SK-N-SH (cell line): ENCODE results near the gene GRB10. TPM values are rescaled to one million over a fixed set of nuclear protein-coding genes. Genes with fewer than 3 reads are reported as not detected.
A peak's percentile ranks its signal among the peaks of the same experiment; 100 is the strongest.

Source experiments
- CTCF ChIA-PET: fragments of 300-600, 350-600 bp; formaldehyde crosslinking; extraction: SDS; loops from one replicate; lab custom pipeline; 2021; lab: Yijun Ruan, JAX
- POLR2A ChIA-PET: fragments of 350-600 bp; sonication (Branson Sonifier 250); formaldehyde crosslinking; extraction: SDS; loops from one replicate; lab custom pipeline; 2020; ENCODE audit warnings: antibody characterized with exemption, inconsistent platforms; lab: Yijun Ruan, JAX
- DNase-seq: peaks from one replicate; pipeline ENCODE4 v3.0.0; 2012
- H2AFZ ChIP-seq: fragments of 200-600 bp; sonication (generic); 2 replicates; pipeline ENCODE4 v1.8.1; 2016; ENCODE audit warnings: antibody characterized with exemption, mild to moderate bottlenecking, low read depth
- H3F3A ChIP-seq: fragments of 200-600 bp; sonication (generic); replicated peaks from 2 replicates; pipeline ENCODE3; 2016; ENCODE audit warnings: antibody characterized with exemption, mild to moderate bottlenecking; ENCODE audit not compliant: insufficient read depth
- H3K27ac ChIP-seq, 2 experiments: fragments of 200-500 bp in 1 of 2; fragments of 200-600 bp in 1 of 2; sonication (Bioruptor generic) in 1 of 2; sonication (generic), shearing (Covaris generic) in 1 of 2; 2 replicates each; pipeline versions ENCODE4 v1.5.1 to v1.6.1; 2014 to 2016; ENCODE audit warnings: low read depth in 2 of 2, inconsistent platforms in 1 of 2, low read length in 1 of 2, mild to moderate bottlenecking in 1 of 2, mixed read lengths in 1 of 2
- H3K27me3 ChIP-seq: fragments of 200-600 bp; sonication (generic), shearing (Covaris generic); 2 replicates; pipeline ENCODE4 v1.6.1; 2016; ENCODE audit warnings: mixed run types; ENCODE audit not compliant: insufficient read depth
- H3K36me3 ChIP-seq, 2 experiments: fragments of 200-500 bp in 1 of 2; fragments of 200-600 bp in 1 of 2; sonication (Bioruptor generic) in 1 of 2; sonication (generic) in 1 of 2; replicated peaks in 1 of 2; 2 replicates each; pipeline versions ENCODE3 to v1.5.1; 2014 to 2016; ENCODE audit warnings: low read length in 1 of 2, mild to moderate bottlenecking in 1 of 2; ENCODE audit not compliant: insufficient read depth in 2 of 2, control insufficient read depth in 1 of 2
- H3K4me1 ChIP-seq, 2 experiments: fragments of 200-500 bp in 1 of 2; fragments of 200-600 bp in 1 of 2; sonication (Bioruptor generic) in 1 of 2; sonication (generic), shearing (Covaris generic) in 1 of 2; 2 replicates each; pipeline versions ENCODE4 v1.5.1 to v1.6.1; 2014 to 2016; ENCODE audit warnings: low read depth in 1 of 2, low read length in 1 of 2, mixed run types in 1 of 2; ENCODE audit not compliant: insufficient read depth in 2 of 2, control insufficient read depth in 1 of 2
- H3K4me2 ChIP-seq: fragments of 200-600 bp; sonication (generic), shearing (Covaris generic); 2 replicates; pipeline ENCODE4 v1.6.1; 2017; ENCODE audit warnings: mixed run types
- H3K4me3 ChIP-seq, 2 experiments: fragments of 200-500 bp in 1 of 2; fragments of 200-600 bp in 1 of 2; sonication (Bioruptor generic) in 1 of 2; sonication (generic), shearing (Covaris generic) in 1 of 2; 2 replicates each; pipeline versions ENCODE4 v1.5.1 to v1.8.1; 2014 to 2016; ENCODE audit warnings: low read depth in 2 of 2, inconsistent platforms in 1 of 2, low read length in 1 of 2, mild to moderate bottlenecking in 1 of 2, mixed read lengths in 1 of 2, moderate library complexity in 1 of 2
- H3K79me2 ChIP-seq: fragments of 200-600 bp; sonication (generic); 2 replicates; pipeline ENCODE4 v1.8.1; 2017; ENCODE audit warnings: mild to moderate bottlenecking; ENCODE audit not compliant: insufficient read depth
- H3K9ac ChIP-seq: fragments of 200-600 bp; sonication (generic); 2 replicates; pipeline ENCODE4 v1.6.1; 2017; ENCODE audit warnings: mixed run types
- H3K9me2 ChIP-seq: fragments of 200-600 bp; sonication (generic); 2 replicates; pipeline ENCODE4 v1.6.1; 2017; ENCODE audit warnings: mixed run types
- H3K9me3 ChIP-seq: fragments of 200-600 bp; sonication (generic); 2 replicates; pipeline ENCODE4 v1.6.1; 2017; ENCODE audit warnings: mixed run types, mild to moderate bottlenecking, moderate library complexity
- H4K20me1 ChIP-seq: fragments of 200-600 bp; sonication (generic); 2 replicates; pipeline ENCODE4 v1.6.1; 2017; ENCODE audit warnings: mild to moderate bottlenecking, mixed run types; ENCODE audit not compliant: insufficient read depth
- CTCF ChIP-seq: fragments of 200-600 bp; sonication (generic); IDR thresholded peaks from 2 replicates; pipeline ENCODE4 v1.6.1; 2017; ENCODE audit warnings: antibody characterized with exemption, mild to moderate bottlenecking, moderate library complexity
- ELF1 ChIP-seq: IDR thresholded peaks from 2 replicates; pipeline ENCODE4 v1.4.0; 2012
- EP300 ChIP-seq, 2 experiments: IDR thresholded peaks; 2 replicates each; pipeline versions ENCODE4 v1.4.0 to v1.6.1; 2012; ENCODE audit warnings: borderline replicate concordance in 1 of 2, low read depth in 1 of 2, low read length in 1 of 2
- EZH2phosphoT487 ChIP-seq: fragments of 200-600 bp; sonication (generic); IDR thresholded peaks from 2 replicates; pipeline ENCODE4 v1.6.1; 2017; ENCODE audit warnings: low read depth, mixed run types, mild to moderate bottlenecking, antibody characterized with exemption, moderate library complexity, borderline replicate concordance
- FOXJ3 ChIP-seq: sonication (generic); formaldehyde crosslinking; IDR thresholded peaks from 2 replicates; pipeline ENCODE4 v1.5.1; 2020; ENCODE audit warnings: mild to moderate bottlenecking, missing genetic modification reagents
- GATA2 ChIP-seq: sonication (generic); formaldehyde crosslinking; IDR thresholded peaks from 2 replicates; pipeline ENCODE4 v1.5.0; 2020; ENCODE audit warnings: mild to moderate bottlenecking, missing genetic modification reagents
- MAX ChIP-seq: IDR thresholded peaks from 2 replicates; pipeline ENCODE4 v1.4.0; 2012; ENCODE audit warnings: low read depth
- MEF2A ChIP-seq: IDR thresholded peaks from 2 replicates; pipeline ENCODE4 v1.4.0; 2012; ENCODE audit warnings: low read depth, borderline replicate concordance
- NRF1 ChIP-seq: IDR thresholded peaks from 2 replicates; pipeline ENCODE4 v1.6.1; 2012; ENCODE audit warnings: low read depth, mild to moderate bottlenecking, low read length
- POLR2AphosphoS5 ChIP-seq: IDR thresholded peaks from 2 replicates; pipeline ENCODE4 v1.6.1; 2012; ENCODE audit warnings: low read depth, low read length
- RAD21 ChIP-seq: IDR thresholded peaks from 2 replicates; pipeline ENCODE4 v1.6.1; 2012; ENCODE audit warnings: mild to moderate bottlenecking, low read length
- RCOR1 ChIP-seq: fragments of 150-350 bp; IDR thresholded peaks from 2 replicates; pipeline ENCODE4 v1.6.1; 2017; ENCODE audit warnings: antibody characterized with exemption, low read length
- RFX5 ChIP-seq: IDR thresholded peaks from 2 replicates; pipeline ENCODE4 v1.6.1; 2012; ENCODE audit warnings: mild to moderate bottlenecking, improper control_type of control experiment, low read length
- RXRA ChIP-seq: IDR thresholded peaks from 2 replicates; pipeline ENCODE4 v1.4.0; 2012; ENCODE audit warnings: low read depth, mild to moderate bottlenecking, borderline replicate concordance
- SMC3 ChIP-seq: IDR thresholded peaks from 2 replicates; pipeline ENCODE4 v1.6.1; 2012; ENCODE audit warnings: low read depth, low read length, improper control_type of control experiment
- TEAD4 ChIP-seq: IDR thresholded peaks from 2 replicates; pipeline ENCODE4 v1.4.0; 2012; ENCODE audit warnings: mild to moderate bottlenecking, borderline replicate concordance; ENCODE audit not compliant: insufficient read depth
- USF2 ChIP-seq: fragments of 150-350 bp; IDR thresholded peaks from 2 replicates; pipeline ENCODE4 v1.6.1; 2017; ENCODE audit warnings: antibody characterized with exemption, low read length, low read depth, borderline replicate concordance
- YY1 ChIP-seq: IDR thresholded peaks from 2 replicates; pipeline ENCODE4 v1.4.0; 2012; ENCODE audit warnings: low read depth, mild to moderate bottlenecking
- WGBS: methylation state at CpG from one replicate; pipeline ENCODE4 v1.1.6; 2017; ENCODE audit warnings: low lambda C conversion rate; 5-methylcytosine and 5-hydroxymethylcytosine counted together
- polyA plus RNA-seq, 3 experiments: library from polyadenylated mRNA; depleted of rRNA; stranded (reverse); fragments of >200 nt; gene quantifications; 2 replicates each; pipeline ENCODE4 v1.2.3, GENCODE V29; 2012

GRB10 gene
- polyA plus RNA-seq, 1 of the 3 experiments (the other 2 are of a cell fraction), result 5.1 TPM

- TF ChIP-seq CTCF, result peak; percentile 37
- no peak for TF ChIP-seq RAD21
- H3K27me3 ChIP-seq, result peaks cover 8% of the 10 kb centered on the region; the same call in 1 of the 2 replicates
- H3K4me2 ChIP-seq, result no peak overlapping the region
- ChIA-PET POLR2A (no interaction called here), CTCF (no interaction called here)
- H3K27ac ChIP-seq, result no peak overlapping the region
- no peaks in the 10 kb centered on the region for H3K79me2 ChIP-seq
- no peak overlapping the region for H3K9ac ChIP-seq
- H4K20me1 ChIP-seq, result no peaks in the 10 kb centered on the region
- peaks cover 10% of the 10 kb centered on the region for H3F3A ChIP-seq
- peaks cover 0 to 3% of the 10 kb centered on the region in 2 experiments; a peak in 1 of 4 replicates for H3K4me1 ChIP-seq
- H3K9me3 ChIP-seq, result 0 out of 2 replicates have a peak, but pooled peaks cover 5% of the 10 kb centered on the region
- H3K9me2 ChIP-seq, result no peaks in the 10 kb centered on the region
- WGBS, result 21% methylated on average over 1 of the region's 1 CpG
- H3K36me3 ChIP-seq, result no peaks in the 10 kb centered on the region
- DNase-seq, result no peak
- no peak overlapping the region for H2AFZ ChIP-seq
- no peak overlapping the region for H3K4me3 ChIP-seq
Measured at GRCh38 chr7:50801907-50802306, 19.2 kb upstream of the GRB10 start.

- Histone ChIP-seq H2AFZ (no peak overlapping the region), H3K9me2 (no peaks in the 10 kb centered on the region), H3K27ac (no peak overlapping the region), H3K9me3 (0 out of 2 replicates have a peak, but pooled peaks cover 5% of the 10 kb centered on the region), H3K9ac (no peak overlapping the region), H3F3A (peaks cover 10% of the 10 kb centered on the region), H3K4me2 (no peak overlapping the region), H3K79me2 (no peaks in the 10 kb centered on the region), H3K4me1 (0 out of 4 replicates have a peak, but pooled peaks cover 0 to 3% of the 10 kb centered on the region in 2 experiments), H3K27me3 (peaks cover 8% of the 10 kb centered on the region; the same call in 1 of the 2 replicates), H3K36me3 (no peaks in the 10 kb centered on the region), H3K4me3 (no peak overlapping the region), H4K20me1 (no peaks in the 10 kb centered on the region)
- TF ChIP-seq ELF1 (no peak), RFX5 (no peak), MEF2A (no peak), RXRA (no peak), TEAD4 (no peak), CTCF (no peak), SMC3 (no peak), YY1 (no peak), EZH2phosphoT487 (no peak), RCOR1 (no peak), GATA2 (CRISPR knock-in tag) (no peak), NRF1 (no peak), MAX (no peak), FOXJ3 (CRISPR knock-in tag) (no peak), POLR2AphosphoS5 (no peak), USF2 (no peak), EP300 (IDR thresholded peaks at IDR 0.05; ENCODE audit: borderline replicate concordance in 1 of 2, low read depth in 1 of 2, low read length in 1 of 2) (no peak)
- no peak for DNase-seq
- ChIA-PET POLR2A (no interaction called here), CTCF (interaction anchor here (0.9 to 1.5 kb wide), 3 partner anchors 12 to 96 kb away, joined by 3 read pairs; no protein-coding TSS in a partner anchor)
- 28% methylated on average over 7 of the region's 8 CpGs for WGBS
Measured at GRCh38 chr7:50799873-50800272, 17.2 kb upstream of the GRB10 start.
